Smooth muscle cell (in vitro differentiated cells): Measurements from ENCODE around the gene DLGAP1. TPM values are rescaled to one million over a fixed set of nuclear protein-coding genes. Genes with fewer than 3 reads are reported as not detected.

Experiments
- DNase-seq: peaks from one replicate; lab custom pipeline; 2025; ENCODE audit not compliant: unreplicated experiment; lab: John Stamatoyannopoulos, UW
- H2AFZ ChIP-seq: fragments of 200-600 bp; sonication (generic); 2 replicates; pipeline ENCODE4 v1.6.0; 2016; ENCODE audit warnings: antibody characterized with exemption, low read depth, mild to moderate bottlenecking
- H3F3A ChIP-seq: fragments of 200-600 bp; sonication (generic); 2 replicates; pipeline ENCODE4 v1.6.0; 2017; ENCODE audit warnings: antibody characterized with exemption, low read depth
- H3K27ac ChIP-seq: fragments of 200-600 bp; sonication (generic); 2 replicates; pipeline ENCODE4 v1.5.1; 2016; ENCODE audit warnings: low read depth, mild to moderate bottlenecking
- H3K27me3 ChIP-seq: fragments of 200-600 bp; sonication (generic); 2 replicates; pipeline ENCODE4 v1.6.1; 2016; ENCODE audit warnings: low read depth, mild to moderate bottlenecking
- H3K36me3 ChIP-seq: fragments of 200-600 bp; sonication (generic); 2 replicates; pipeline ENCODE4 v1.5.1; 2016; ENCODE audit warnings: low read depth
- H3K4me1 ChIP-seq: fragments of 200-600 bp; sonication (generic); 2 replicates; pipeline ENCODE4 v1.5.1; 2016; ENCODE audit warnings: low read depth
- H3K4me2 ChIP-seq: fragments of 200-600 bp; sonication (generic); 2 replicates; pipeline ENCODE4 v1.6.0; 2016; ENCODE audit warnings: mild to moderate bottlenecking
- H3K4me3 ChIP-seq: fragments of 200-600 bp; sonication (generic); 2 replicates; pipeline ENCODE4 v1.5.1; 2016; ENCODE audit warnings: mild to moderate bottlenecking
- H3K79me2 ChIP-seq: fragments of 200-600 bp; sonication (generic); 2 replicates; pipeline ENCODE4 v1.6.0; 2016; ENCODE audit warnings: low read depth, mild to moderate bottlenecking
- H3K9ac ChIP-seq: fragments of 200-600 bp; sonication (generic); 2 replicates; pipeline ENCODE4 v1.6.0; 2016; ENCODE audit warnings: low read depth
- H3K9me3 ChIP-seq: fragments of 200-600 bp; sonication (generic); replicated peaks from 2 replicates; pipeline ENCODE4 v1.5.1; 2016; ENCODE audit warnings: low read depth
- H4K20me1 ChIP-seq: fragments of 200-600 bp; sonication (generic); 2 replicates; pipeline ENCODE4 v1.6.0; 2016; ENCODE audit warnings: low read depth
- WGBS: methylation state at CpG from one replicate; pipeline ENCODE4 v1.1.7; 2016; ENCODE audit warnings: low lambda C conversion rate; 5-methylcytosine and 5-hydroxymethylcytosine counted together
- polyA plus RNA-seq: library from polyadenylated mRNA; unstranded; fragments of >200 nt; fragmentation: Nextera tagmentation; extraction: Ambion mirVana; gene quantifications from 2 replicates; pipeline ENCODE4 v1.2.1, GENCODE V29; 2016
- total RNA-seq: library from RNA; depleted of rRNA; stranded (reverse); fragments of >200 nt; gene quantifications from 2 replicates; pipeline ENCODE4 v1.2.3, GENCODE V29; 2014
- TF ChIP-seq, protein P1 (sequence below): fragments of 200-600 bp; sonication (generic); IDR thresholded peaks from 2 replicates; pipeline ENCODE4 v1.5.1; 2017; ENCODE audit warnings: borderline replicate concordance, mild to moderate bottlenecking, antibody characterized with exemption; ENCODE audit not compliant: insufficient read depth, poor library complexity, severe bottlenecking

The DLGAP1 gene
- total and polyA plus RNA-seq, 2 experiments from 2014 or later = 2.6 to 11.3 TPM

DNA sequence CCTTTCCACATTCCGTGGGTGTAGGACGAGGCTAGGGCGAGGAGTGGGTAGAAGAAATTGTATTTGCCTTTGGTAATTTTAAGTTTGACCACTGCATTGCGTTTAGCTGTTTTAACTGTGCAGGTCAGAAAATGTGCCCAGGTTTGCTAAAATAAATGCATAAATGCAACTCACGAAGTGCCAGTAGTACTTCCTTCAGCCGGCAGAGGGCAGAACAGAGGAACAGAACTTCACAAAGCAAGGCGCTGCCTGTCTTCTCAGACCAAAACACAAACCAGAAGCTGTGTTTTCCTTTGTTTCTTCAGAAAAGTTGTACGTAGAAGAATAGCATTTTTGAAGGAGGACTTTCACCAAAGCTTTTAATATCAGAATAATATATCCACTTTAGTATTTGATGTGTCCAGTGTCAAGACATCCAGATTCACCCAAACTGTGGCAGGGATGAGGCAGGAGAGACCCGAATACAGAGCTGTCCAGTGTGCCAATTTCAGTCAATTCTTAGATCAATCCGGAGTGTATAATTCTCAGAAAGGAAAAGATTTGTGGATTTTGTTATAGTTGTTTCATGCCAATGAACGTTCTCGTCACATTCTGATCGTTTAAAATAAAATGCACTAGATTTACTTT lies 348.6 kb downstream of the DLGAP1 start:
- Histone ChIP-seq H3K9ac (no peak overlapping the region), H3F3A (no peaks in the 10 kb centered on the region), H3K36me3 (no peaks in the 10 kb centered on the region), H4K20me1 (no peaks in the 10 kb centered on the region), H3K4me2 (no peak overlapping the region), H3K4me1 (peaks cover 15% of the 10 kb centered on the region), H3K27ac (no peak overlapping the region), H3K79me2 (no peaks in the 10 kb centered on the region), H3K9me3 (no peaks in the 10 kb centered on the region), H3K27me3 (no peaks in the 10 kb centered on the region), H3K4me3 (no peak overlapping the region), H2AFZ (peak overlapping the region; percentile 29)
- DNase-seq = peak; percentile 9
- TF ChIP-seq, protein P1, sequence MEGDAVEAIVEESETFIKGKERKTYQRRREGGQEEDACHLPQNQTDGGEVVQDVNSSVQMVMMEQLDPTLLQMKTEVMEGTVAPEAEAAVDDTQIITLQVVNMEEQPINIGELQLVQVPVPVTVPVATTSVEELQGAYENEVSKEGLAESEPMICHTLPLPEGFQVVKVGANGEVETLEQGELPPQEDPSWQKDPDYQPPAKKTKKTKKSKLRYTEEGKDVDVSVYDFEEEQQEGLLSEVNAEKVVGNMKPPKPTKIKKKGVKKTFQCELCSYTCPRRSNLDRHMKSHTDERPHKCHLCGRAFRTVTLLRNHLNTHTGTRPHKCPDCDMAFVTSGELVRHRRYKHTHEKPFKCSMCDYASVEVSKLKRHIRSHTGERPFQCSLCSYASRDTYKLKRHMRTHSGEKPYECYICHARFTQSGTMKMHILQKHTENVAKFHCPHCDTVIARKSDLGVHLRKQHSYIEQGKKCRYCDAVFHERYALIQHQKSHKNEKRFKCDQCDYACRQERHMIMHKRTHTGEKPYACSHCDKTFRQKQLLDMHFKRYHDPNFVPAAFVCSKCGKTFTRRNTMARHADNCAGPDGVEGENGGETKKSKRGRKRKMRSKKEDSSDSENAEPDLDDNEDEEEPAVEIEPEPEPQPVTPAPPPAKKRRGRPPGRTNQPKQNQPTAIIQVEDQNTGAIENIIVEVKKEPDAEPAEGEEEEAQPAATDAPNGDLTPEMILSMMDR = peak; percentile 89
- 50% methylated on average over 13 of the region's 13 CpGs for whole genome bisulfite sequencing

DNA sequence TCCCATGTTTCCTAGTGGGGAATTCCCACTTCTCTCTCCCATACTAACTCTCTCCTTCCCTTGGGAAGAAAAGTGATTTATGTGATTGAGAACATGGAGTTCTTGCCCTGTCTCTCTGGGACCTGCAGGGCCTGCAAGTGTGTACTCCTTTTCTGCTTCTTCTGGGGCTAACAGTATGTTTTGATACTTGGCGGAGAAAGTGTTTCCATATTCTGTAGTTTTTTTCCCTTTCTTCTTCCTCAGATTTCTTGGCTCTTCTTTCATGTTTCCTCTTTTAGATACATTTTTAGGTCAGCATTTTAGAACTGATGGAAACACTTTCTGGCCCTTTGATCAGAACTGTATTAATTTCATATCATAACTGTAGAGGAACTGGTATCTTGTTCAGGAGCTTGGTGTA lies 352.2 kb downstream of the DLGAP1 start:
- no peaks in the 10 kb centered on the region for H3K27me3 ChIP-seq
- no peak overlapping the region for H3K4me3 ChIP-seq
- DNase-seq = no peak
- H3K27ac ChIP-seq = no peak overlapping the region
- H3K4me2 ChIP-seq = no peak overlapping the region
- peaks cover 7% of the 10 kb centered on the region for H3K4me1 ChIP-seq
- H4K20me1 ChIP-seq = no peaks in the 10 kb centered on the region
- no peaks in the 10 kb centered on the region for H3F3A ChIP-seq
- no peaks in the 10 kb centered on the region for H3K9me3 ChIP-seq
- H3K9ac ChIP-seq = no peak overlapping the region
- WGBS = 96% methylated on average over 1 of the region's 1 CpG
- no peaks in the 10 kb centered on the region for H3K36me3 ChIP-seq
- H3K79me2 ChIP-seq = no peaks in the 10 kb centered on the region
- TF ChIP-seq, protein P1 = no peak
- H2AFZ ChIP-seq = no peak overlapping the region

DNA sequence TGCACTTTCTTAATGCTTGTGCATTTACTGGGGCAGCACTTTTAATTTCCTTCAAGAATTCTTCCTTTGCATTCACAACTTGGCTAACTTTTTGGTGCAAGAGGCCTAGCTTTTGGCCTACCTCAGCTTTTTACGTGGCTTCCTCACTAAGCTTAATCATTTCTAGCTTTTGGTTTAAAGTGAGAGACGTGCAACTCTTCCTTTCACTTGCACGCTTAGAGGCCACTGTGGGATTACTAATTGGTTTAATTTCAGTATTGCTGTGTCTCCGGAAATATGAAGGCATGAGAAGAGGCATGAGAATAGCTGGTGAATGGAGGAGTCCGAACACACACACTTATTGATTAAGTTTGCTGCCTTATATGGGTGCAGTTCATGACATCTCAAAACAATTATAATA lies 354.1 kb downstream of the DLGAP1 start:
- H3K4me2 ChIP-seq = no peak overlapping the region
- H2AFZ ChIP-seq = no peak overlapping the region
- WGBS = 77% methylated on average over 5 of the region's 5 CpGs
- no peaks in the 10 kb centered on the region for H3F3A ChIP-seq
- no peak for DNase-seq
- no peaks in the 10 kb centered on the region for H4K20me1 ChIP-seq
- no peak overlapping the region for H3K4me3 ChIP-seq
- TF ChIP-seq, protein P1 = no peak
- no peaks in the 10 kb centered on the region for H3K9me3 ChIP-seq
- no peak overlapping the region for H3K27ac ChIP-seq
- H3K27me3 ChIP-seq = no peaks in the 10 kb centered on the region
- no peaks in the 10 kb centered on the region for H3K4me1 ChIP-seq
- no peaks in the 10 kb centered on the region for H3K36me3 ChIP-seq
- no peaks in the 10 kb centered on the region for H3K79me2 ChIP-seq
- H3K9ac ChIP-seq = no peak overlapping the region

DNA sequence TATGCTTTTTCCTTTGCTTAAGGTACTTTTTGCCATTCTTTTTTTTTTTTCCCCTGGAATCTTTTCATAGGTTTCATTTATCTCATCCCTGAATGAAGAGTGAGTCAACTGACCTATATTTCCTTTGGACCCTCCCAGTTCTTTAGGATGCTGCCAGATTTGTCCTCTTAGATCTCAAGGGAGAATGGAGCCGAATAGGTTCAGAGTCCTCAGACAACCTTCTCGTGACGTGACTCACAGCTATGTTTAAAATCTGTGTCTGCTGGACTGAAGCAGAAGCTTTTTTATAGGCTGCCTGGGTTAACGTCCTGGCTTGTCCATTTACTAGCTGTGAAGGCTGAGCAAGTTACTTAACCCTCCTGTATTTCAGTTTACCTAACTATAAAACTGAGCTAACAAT lies 358.6 kb downstream of the DLGAP1 start:
- Histone ChIP-seq H3K4me1 (peaks cover 8% of the 10 kb centered on the region), H3K4me2 (peak overlapping the region; percentile 56), H3F3A (no peaks in the 10 kb centered on the region), H3K36me3 (no peaks in the 10 kb centered on the region), H3K9me3 (no peaks in the 10 kb centered on the region), H3K79me2 (no peaks in the 10 kb centered on the region), H2AFZ (no peak overlapping the region), H3K27ac (no peak overlapping the region), H3K4me3 (no peak overlapping the region), H3K9ac (no peak overlapping the region), H3K27me3 (no peaks in the 10 kb centered on the region), H4K20me1 (no peaks in the 10 kb centered on the region)
- TF ChIP-seq, protein P1 = no peak
- no peak for DNase-seq
- 5% methylated on average over 4 of the region's 4 CpGs for WGBS
